C4-2B (cell line): ENCODE measurements around the gene GRAMD2A.

ENCODE experiments used
- H3K27ac ChIP-seq: fragments of 450-650 bp; 2 replicates; pipeline ENCODE4 v1.5.1; 2017
- ZFX ChIP-seq: fragments of 450-650 bp; IDR thresholded peaks from 2 replicates; pipeline ENCODE4 v1.6.1; 2017
- TF ChIP-seq, protein P1 (sequence below): fragments of 450-650 bp; conservative IDR thresholded peaks from 2 replicates; pipeline ENCODE4 v1.5.1; 2017; ENCODE audit warnings: mild to moderate bottlenecking

Gene GRAMD2A

DNA sequence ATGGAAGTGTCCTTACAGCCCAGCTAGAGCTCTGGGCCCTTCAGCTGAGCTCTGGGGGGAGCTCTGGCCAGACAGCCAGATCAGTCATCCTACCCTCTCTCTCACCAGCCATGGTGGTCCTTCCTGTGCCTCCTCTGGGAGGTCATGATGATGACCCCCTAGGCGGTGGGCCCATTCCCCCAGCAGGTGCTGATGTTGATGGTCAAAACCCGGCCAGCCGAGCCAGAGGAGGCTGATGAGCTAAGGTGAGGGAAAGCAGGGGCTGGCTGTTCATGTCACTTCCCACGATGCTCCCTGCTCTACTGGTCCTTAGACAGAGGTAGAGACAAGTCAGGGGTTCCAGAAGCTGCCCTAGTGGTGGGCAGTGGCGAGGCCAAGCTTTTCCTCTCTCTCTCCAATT is 35.0 kb downstream of the GRAMD2A start:
- no peak overlapping the region for H3K27ac ChIP-seq
- no peak for TF ChIP-seq ZFX
- TF ChIP-seq, protein P1, sequence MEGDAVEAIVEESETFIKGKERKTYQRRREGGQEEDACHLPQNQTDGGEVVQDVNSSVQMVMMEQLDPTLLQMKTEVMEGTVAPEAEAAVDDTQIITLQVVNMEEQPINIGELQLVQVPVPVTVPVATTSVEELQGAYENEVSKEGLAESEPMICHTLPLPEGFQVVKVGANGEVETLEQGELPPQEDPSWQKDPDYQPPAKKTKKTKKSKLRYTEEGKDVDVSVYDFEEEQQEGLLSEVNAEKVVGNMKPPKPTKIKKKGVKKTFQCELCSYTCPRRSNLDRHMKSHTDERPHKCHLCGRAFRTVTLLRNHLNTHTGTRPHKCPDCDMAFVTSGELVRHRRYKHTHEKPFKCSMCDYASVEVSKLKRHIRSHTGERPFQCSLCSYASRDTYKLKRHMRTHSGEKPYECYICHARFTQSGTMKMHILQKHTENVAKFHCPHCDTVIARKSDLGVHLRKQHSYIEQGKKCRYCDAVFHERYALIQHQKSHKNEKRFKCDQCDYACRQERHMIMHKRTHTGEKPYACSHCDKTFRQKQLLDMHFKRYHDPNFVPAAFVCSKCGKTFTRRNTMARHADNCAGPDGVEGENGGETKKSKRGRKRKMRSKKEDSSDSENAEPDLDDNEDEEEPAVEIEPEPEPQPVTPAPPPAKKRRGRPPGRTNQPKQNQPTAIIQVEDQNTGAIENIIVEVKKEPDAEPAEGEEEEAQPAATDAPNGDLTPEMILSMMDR, result no peak

DNA sequence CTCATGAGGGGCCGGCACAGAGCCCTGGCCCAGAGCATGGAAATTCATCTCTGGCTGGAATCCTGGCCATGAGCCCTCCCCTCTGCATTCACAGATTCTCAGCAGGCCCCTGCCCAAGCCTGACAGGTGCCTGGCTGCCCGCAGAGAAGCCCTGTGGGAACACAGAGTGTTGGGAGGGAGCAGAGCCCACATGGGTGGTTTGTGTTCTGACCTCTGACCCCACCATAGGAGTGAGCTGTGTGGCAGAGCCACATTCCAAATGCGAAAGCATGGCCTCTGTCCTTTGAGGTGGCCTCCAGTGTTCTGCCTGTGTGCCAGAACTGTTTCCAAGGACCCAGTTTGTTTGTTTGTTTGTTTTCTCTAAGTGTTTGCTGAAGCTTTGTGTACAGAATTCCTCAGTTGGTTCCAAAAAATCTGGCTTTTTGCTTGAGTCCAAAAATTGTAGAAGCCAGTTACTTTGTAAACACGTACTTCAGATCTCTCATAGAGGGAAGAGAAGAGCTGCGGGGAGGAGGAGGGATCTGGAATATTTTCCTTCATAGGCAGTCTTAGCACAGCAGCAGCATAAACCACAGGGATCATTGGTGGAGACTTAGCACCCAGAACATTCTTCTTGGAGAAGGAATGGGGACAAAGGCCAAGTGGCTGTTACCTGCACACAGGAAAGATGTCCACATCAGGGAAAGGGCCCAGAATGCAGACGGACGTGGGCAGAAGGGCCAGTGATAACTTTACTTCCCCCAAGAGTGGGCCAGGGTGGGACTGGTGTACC is 36.0 kb downstream of the GRAMD2A start:
- no peak for TF ChIP-seq ZFX
- TF ChIP-seq, protein P1, result no peak
- no peak overlapping the region for H3K27ac ChIP-seq

- TF ChIP-seq, protein P1, result no peak
- TF ChIP-seq ZFX, result no peak
These were observed 36.8 kb downstream of the GRAMD2A start for GRCh38 chr15:72160696-72161245.

GRCh38 chr15:72156928-72157327 is 40.7 kb downstream of the GRAMD2A start:
- TF ChIP-seq ZFX, result no peak
- TF ChIP-seq, protein P1, result no peak
- no peak overlapping the region for H3K27ac ChIP-seq

More at GRCh38 chr15:72160696-72161245, 36.8 kb downstream of the GRAMD2A start:
- no peak overlapping the region for H3K27ac ChIP-seq

GRCh38 chr15:72155635-72156616 is 41.7 kb downstream of the GRAMD2A start:
- TF ChIP-seq, protein P1, result peak; percentile 91
- TF ChIP-seq ZFX, result no peak
- H3K27ac ChIP-seq, result peak overlapping the region; percentile 62

DNA sequence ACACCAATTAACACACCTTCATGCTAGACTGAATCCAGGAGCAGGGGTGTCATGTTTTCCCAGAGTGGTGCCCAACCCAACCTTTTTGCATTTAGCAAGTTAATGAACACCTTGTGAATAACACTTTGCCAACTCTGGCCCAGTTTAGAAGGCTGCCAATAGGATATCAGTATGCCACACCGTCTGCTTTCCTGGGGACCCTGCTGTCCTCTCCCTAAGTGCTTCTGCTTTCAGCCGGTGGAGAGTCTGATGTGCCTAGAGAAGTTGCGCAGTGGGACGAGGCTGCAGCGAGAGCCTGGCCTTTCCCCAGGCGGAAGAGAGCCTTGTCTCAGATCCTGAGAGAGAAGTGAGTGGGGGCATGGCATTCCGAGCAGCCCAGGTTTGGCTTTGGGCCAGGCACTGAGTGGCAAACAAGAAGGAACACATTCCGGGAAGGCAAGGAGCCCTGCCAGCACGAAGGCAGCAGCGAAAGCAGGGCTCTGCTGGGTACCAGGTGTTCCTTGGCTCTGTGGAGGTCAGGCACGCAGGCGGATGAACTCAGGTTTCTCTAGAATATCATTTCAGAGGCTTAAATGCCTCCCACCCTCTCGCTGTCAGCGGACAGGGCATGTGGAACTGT is 42.5 kb downstream of the GRAMD2A start:
- H3K27ac ChIP-seq, result peak overlapping the region; percentile 62
- no peak for TF ChIP-seq ZFX
- TF ChIP-seq, protein P1, result no peak
